Effector memory CD4-positive, alpha-beta T cell (primary cell): ENCODE data around the gene WWTR1.

Experiments
- DNase-seq, 3 donors: peaks; one replicate each; pipeline ENCODE4 v3.0.0-alpha.2; 2020
- H3K27ac ChIP-seq: 2 replicates; pipeline ENCODE4 v1.7.0; 2013; ENCODE audit warnings: mild to moderate bottlenecking, low read length, moderate library complexity; ENCODE audit not compliant: insufficient read depth, poor library complexity, severe bottlenecking
- H3K27me3 ChIP-seq: replicated peaks from 2 replicates; pipeline ENCODE4 v1.7.0; 2013; ENCODE audit warnings: mild to moderate bottlenecking, low read length; ENCODE audit not compliant: insufficient read depth, control insufficient read depth, poor library complexity, severe bottlenecking
- H3K36me3 ChIP-seq: 2 replicates; pipeline ENCODE4 v1.7.0; 2013; ENCODE audit warnings: mild to moderate bottlenecking, low read length, moderate library complexity; ENCODE audit not compliant: control insufficient read depth, insufficient read depth
- H3K4me1 ChIP-seq: 2 replicates; pipeline ENCODE4 v1.7.0; 2013; ENCODE audit warnings: low read length, mild to moderate bottlenecking; ENCODE audit not compliant: control insufficient read depth, insufficient read depth, poor library complexity, severe bottlenecking
- H3K4me3 ChIP-seq: 2 replicates; pipeline ENCODE4 v1.7.0; 2013; ENCODE audit warnings: low read length, low read depth, mild to moderate bottlenecking; ENCODE audit not compliant: insufficient read depth, poor library complexity, severe bottlenecking
- H3K9me3 ChIP-seq: 2 replicates; pipeline ENCODE4 v1.7.0; 2013; ENCODE audit warnings: mild to moderate bottlenecking, low read length, moderate library complexity; ENCODE audit not compliant: control insufficient read depth

Gene WWTR1

GRCh38 chr3:149494022-149494758 is 163.6 kb downstream of the WWTR1 start:
- no peak for DNase-seq
- H3K27ac ChIP-seq: no peak overlapping the region
- H3K4me3 ChIP-seq: no peak overlapping the region
- H3K4me1 ChIP-seq: no peaks in the 10 kb centered on the region
- no peaks in the 10 kb centered on the region for H3K27me3 ChIP-seq
- no peaks in the 10 kb centered on the region for H3K9me3 ChIP-seq
- no peaks in the 10 kb centered on the region for H3K36me3 ChIP-seq

DNA sequence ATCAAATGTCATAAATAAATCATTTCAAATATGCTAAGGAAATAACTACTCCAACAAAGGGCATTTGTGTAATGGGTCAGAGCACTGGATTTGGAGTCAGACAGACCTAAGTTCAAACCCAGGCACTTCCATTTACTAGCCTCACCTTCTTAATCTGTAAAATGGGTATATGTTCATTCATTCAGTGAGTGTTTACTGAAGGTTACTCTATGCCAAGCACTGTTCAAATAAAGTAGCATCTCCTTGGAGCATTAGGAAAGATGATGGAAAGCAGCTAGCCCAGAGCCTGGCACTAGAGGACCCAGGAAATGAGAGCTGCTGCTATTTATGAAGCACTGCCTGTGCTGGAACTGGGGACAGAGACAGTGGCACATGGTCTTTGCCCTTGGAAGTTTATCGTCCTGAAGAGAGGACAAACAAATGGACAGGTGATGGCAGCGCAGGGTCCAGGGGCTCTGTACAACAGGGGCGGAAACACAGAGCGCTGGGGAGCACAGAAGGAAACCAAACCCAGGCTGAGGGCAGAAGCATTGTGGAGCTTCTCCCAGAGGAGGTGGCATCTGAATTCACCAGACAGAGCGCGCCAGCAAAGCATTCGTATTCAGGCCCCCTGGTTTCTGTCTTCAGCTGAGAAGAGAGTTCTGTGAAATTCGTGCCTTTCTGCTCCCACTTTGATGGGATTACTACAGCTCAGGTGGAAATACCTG is 164.4 kb downstream of the WWTR1 start:
- H3K27me3 ChIP-seq: no peaks in the 10 kb centered on the region
- H3K4me3 ChIP-seq: no peak overlapping the region
- no peak for DNase-seq
- H3K9me3 ChIP-seq: no peaks in the 10 kb centered on the region
- H3K27ac ChIP-seq: no peak overlapping the region
- no peaks in the 10 kb centered on the region for H3K4me1 ChIP-seq
- H3K36me3 ChIP-seq: no peaks in the 10 kb centered on the region

DNA sequence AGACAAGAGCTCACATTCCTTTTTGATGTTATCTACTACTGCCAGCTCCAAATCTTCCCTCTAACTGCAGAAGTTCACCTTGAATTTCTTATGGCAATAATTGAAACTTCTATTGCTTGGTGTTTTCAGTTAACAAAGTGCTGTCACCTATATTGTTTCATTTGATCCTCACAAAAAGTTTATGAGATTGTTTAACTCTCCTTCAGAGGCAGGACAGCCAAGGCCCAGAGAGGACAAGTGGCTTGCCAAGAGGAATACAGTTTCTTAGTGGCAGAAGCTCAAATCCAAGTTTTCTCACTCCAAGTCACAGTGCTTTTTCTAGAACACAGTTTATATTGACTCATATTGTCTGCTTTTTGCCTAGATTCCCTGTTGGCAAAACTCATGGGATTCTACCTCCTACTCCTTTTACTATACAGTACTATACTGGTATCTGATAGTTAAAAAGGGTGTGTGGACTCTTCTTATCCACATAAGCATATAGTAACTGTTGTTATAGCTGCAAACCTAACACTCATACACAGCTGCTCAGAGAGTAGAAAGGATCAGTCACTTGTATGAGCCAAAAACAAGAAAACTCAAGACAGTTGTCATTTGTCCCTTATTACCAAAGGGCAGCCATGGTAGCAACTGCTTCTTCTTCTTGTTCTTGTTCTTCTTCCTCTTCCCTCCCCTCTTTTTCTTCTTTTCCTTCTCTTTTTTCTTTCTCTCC is 167.4 kb downstream of the WWTR1 start:
- DNase-seq: no peak
- H3K27me3 ChIP-seq: no peaks in the 10 kb centered on the region
- no peak overlapping the region for H3K27ac ChIP-seq
- no peaks in the 10 kb centered on the region for H3K4me1 ChIP-seq
- H3K36me3 ChIP-seq: no peaks in the 10 kb centered on the region
- H3K9me3 ChIP-seq: no peaks in the 10 kb centered on the region
- H3K4me3 ChIP-seq: no peak overlapping the region

GRCh38 chr3:149489060-149489690 is 168.7 kb downstream of the WWTR1 start:
- Histone ChIP-seq H3K9me3 (no peaks in the 10 kb centered on the region), H3K4me3 (no peak overlapping the region), H3K4me1 (no peaks in the 10 kb centered on the region), H3K27me3 (no peaks in the 10 kb centered on the region), H3K36me3 (no peaks in the 10 kb centered on the region), H3K27ac (no peak overlapping the region)
- DNase-seq: no peak

GRCh38 chr3:149487598-149488197 is 170.1 kb downstream of the WWTR1 start:
- Histone ChIP-seq H3K9me3 (no peaks in the 10 kb centered on the region), H3K4me3 (no peak overlapping the region), H3K4me1 (no peaks in the 10 kb centered on the region), H3K36me3 (no peaks in the 10 kb centered on the region), H3K27ac (no peak overlapping the region), H3K27me3 (no peaks in the 10 kb centered on the region)
- DNase-seq: no peak

DNA sequence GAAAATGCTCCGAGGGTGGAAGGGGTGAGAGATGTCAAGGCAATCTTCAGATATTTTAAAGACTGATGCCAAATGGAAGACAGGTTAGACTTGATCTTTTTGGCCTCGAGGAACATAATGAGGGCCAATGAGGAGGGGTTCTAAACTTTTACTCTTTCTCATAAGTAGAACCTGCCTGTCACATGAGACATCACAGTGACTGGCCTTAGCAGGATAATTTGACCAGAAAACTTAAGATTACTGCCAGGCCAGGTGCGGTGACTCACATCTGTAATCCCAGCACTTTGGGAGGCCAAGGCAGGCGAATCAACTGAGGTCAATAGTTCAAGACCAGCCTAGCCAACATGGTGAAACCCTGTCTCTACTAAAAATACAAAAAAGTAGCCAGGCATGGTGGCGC is 171.1 kb downstream of the WWTR1 start:
- no peak overlapping the region for H3K4me3 ChIP-seq
- no peak for DNase-seq
- no peaks in the 10 kb centered on the region for H3K4me1 ChIP-seq
- no peaks in the 10 kb centered on the region for H3K9me3 ChIP-seq
- H3K36me3 ChIP-seq: no peaks in the 10 kb centered on the region
- no peaks in the 10 kb centered on the region for H3K27me3 ChIP-seq
- no peak overlapping the region for H3K27ac ChIP-seq

GRCh38 chr3:149481491-149481890 is 176.3 kb downstream of the WWTR1 start:
- no peak for DNase-seq

DNA sequence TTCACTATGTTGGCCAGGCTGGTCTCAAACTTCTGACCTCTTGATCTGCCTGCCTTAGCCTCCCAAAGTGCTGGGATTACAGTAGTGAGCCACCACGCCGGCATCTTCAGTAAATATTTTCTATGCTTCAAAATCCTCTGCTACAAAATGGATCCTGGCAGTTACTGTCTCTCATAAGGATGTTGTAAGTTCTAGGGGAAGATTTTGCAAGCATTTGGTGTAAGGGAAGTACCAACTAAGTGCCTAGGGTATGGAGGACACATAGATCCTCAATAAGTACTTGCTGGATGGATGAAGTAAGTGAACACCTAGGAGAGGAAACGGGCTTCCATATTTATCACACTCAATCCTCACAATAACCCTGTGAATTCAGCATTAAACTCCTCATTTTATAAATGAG is 176.8 kb downstream of the WWTR1 start:
- no peak overlapping the region for H3K27ac ChIP-seq
- DNase-seq: no peak
- no peak overlapping the region for H3K4me3 ChIP-seq

More at GRCh38 chr3:149481491-149481890, 176.3 kb downstream of the WWTR1 start:
- no peaks in the 10 kb centered on the region for H3K4me1 ChIP-seq
- no peaks in the 10 kb centered on the region for H3K27me3 ChIP-seq
- H3K36me3 ChIP-seq: no peaks in the 10 kb centered on the region
- no peak overlapping the region for H3K4me3 ChIP-seq
- no peaks in the 10 kb centered on the region for H3K9me3 ChIP-seq
- no peak overlapping the region for H3K27ac ChIP-seq

DNA sequence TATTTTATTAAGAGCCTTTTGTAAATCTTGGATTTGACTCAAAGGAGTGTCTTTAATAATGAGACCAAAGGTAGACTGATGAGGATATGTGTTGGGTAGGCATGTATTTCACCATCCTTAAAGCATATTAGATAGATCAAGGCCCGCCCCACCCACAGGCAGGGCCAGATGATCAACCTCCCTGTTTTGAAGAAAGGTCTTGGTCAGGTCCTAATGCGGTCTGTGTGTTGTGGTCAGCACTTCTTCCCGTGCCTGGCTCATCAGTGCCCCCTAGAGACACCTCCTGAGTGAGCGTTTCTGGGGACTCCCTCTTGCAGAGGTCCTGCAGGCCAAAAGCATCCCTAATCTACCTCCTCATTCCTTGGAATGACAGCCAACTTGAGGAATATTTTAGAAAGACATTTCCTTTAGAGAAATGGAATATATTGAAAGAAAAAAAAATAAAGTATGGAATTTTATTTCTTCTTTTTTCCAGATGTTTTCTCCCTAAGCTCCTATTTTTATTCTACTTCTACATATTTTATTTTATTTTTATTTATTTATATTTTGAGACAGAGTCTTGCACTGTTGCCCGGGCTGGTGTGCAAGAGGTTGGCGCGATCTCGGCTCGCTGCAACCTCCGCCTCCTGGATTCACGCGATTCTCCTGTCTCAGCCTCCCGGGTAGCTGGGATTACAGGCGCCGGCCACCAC is 177.4 kb downstream of the WWTR1 start:
- H3K27ac ChIP-seq: no peak overlapping the region
- H3K36me3 ChIP-seq: no peaks in the 10 kb centered on the region
- H3K9me3 ChIP-seq: no peaks in the 10 kb centered on the region
- no peaks in the 10 kb centered on the region for H3K4me1 ChIP-seq
- H3K27me3 ChIP-seq: no peaks in the 10 kb centered on the region
- no peak for DNase-seq
- no peak overlapping the region for H3K4me3 ChIP-seq

More for the DNA sequence above, 176.8 kb downstream of the WWTR1 start:
- no peaks in the 10 kb centered on the region for H3K36me3 ChIP-seq
- no peaks in the 10 kb centered on the region for H3K9me3 ChIP-seq
- no peaks in the 10 kb centered on the region for H3K27me3 ChIP-seq
- H3K4me1 ChIP-seq: no peaks in the 10 kb centered on the region
